Colonic mucosa (tissue), 4 donors: Measurements from ENCODE around the gene F2RL3. TPM values are rescaled to one million over a fixed set of nuclear protein-coding genes. Genes with fewer than 3 reads are reported as not detected.

Experiments used
- DNase-seq: peaks from one replicate; pipeline ENCODE4 v3.0.0-alpha.2; 2020
- H3K27ac ChIP-seq: fragments of 200-600 bp; one replicate; pipeline ENCODE4 v1.8.0; 2021
- H3K27me3 ChIP-seq: fragments of 200-600 bp; one replicate; pipeline ENCODE4 v1.8.0; 2021
- H3K36me3 ChIP-seq: fragments of 200-600 bp; one replicate; pipeline ENCODE4 v1.8.0; 2021
- H3K4me1 ChIP-seq: fragments of 200-600 bp; one replicate; pipeline ENCODE4 v1.8.0; 2021; ENCODE audit warnings: mild to moderate bottlenecking
- H3K4me3 ChIP-seq: fragments of 200-600 bp; one replicate; pipeline ENCODE4 v1.8.0; 2021
- H3K9ac ChIP-seq, 2 donors: one replicate each; pipeline ENCODE4 v1.7.0; 2013; ENCODE audit warnings: control low read depth in 2 of 2, low read depth in 2 of 2, low read length in 2 of 2
- H3K9me3 ChIP-seq: fragments of 200-600 bp; one replicate; pipeline ENCODE4 v1.8.0; 2021
- intact Hi-C: fragments of 100-400 bp; cut with DNase I; formaldehyde crosslinking; loops from one replicate; pipeline ENCODE4 v1.14.1; 2022
- total RNA-seq, 2 donors: library from RNA; stranded (reverse); fragmentation: NEBNext Ultra II Directional in 1 of 2; extraction: Animal tissue kit (Norgen Biotek cat#: 25700) in 1 of 2; gene quantifications; one replicate each; pipeline ENCODE4 v1.2.1, GENCODE V29; 2021
- TF ChIP-seq, protein P1 (sequence below): fragments of 200-600 bp; IDR thresholded peaks from one replicate; pipeline ENCODE4 v1.8.0; 2022; ENCODE audit warnings: antibody characterized with exemption, mild to moderate bottlenecking
- donor health status: healthy.
- donor health status: DM: no; HTN: no; CAD: no.
- donor health status: DM: no; HTN: no; CAD: no.

F2RL3 gene
- under 1 TPM; 0.84 to 0.98 TPM for total RNA-seq

DNA sequence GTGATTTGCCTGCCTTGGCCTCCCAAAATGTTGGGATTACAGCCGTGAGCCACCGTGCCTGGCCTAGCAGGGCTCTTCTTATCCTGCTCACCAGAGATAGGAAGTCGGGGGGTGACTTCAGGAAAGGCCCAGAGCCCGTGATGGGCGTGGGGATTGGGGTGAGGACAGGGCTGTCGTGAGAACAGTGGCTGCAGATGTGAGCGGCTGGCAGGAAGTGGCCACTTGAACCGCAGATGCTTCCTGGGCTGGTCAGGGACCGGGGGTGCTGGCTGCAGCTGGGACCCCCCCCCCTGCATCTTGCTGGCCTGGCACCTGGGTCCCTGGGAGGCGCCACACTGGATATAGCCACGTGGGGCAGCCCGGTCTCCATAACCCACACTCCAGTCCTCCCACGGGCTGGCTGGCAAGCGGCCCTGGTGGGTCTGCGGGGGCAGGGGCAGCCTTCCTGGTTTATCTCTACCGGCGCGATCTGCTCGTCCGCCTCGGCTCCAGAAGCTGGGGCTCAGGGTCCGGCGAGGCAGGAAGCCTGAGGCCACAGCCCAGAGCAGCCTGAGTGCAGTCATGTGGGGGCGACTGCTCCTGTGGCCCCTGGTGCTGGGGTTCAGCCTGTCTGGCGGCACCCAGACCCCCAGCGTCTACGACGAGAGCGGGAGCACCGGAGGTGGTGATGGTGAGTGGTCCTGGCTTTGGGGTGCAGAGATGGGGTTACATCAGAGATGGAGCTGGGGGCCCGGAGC, at the start of gene F2RL3:
Gene F2RL3 (plus strand): TSS at position 371 of the 737 bp plus-strand sequence. CDS start 191 bp downstream, at position 562.
- DNase-seq = peak; percentile 56
- Histone ChIP-seq H3K4me1 (no peaks in the 10 kb centered on the region), H3K27ac (peak within 1 kb of the TSS; percentile 27), H3K36me3 (no peaks in the 10 kb centered on the region), H3K4me3 (peak within 1 kb of the TSS; percentile 2), H3K9ac (peak within 1 kb of the TSS; percentile 2 to 50), H3K9me3 (no peaks in the 10 kb centered on the region), H3K27me3 (no peaks in the 10 kb centered on the region)
- TF ChIP-seq, protein P1, sequence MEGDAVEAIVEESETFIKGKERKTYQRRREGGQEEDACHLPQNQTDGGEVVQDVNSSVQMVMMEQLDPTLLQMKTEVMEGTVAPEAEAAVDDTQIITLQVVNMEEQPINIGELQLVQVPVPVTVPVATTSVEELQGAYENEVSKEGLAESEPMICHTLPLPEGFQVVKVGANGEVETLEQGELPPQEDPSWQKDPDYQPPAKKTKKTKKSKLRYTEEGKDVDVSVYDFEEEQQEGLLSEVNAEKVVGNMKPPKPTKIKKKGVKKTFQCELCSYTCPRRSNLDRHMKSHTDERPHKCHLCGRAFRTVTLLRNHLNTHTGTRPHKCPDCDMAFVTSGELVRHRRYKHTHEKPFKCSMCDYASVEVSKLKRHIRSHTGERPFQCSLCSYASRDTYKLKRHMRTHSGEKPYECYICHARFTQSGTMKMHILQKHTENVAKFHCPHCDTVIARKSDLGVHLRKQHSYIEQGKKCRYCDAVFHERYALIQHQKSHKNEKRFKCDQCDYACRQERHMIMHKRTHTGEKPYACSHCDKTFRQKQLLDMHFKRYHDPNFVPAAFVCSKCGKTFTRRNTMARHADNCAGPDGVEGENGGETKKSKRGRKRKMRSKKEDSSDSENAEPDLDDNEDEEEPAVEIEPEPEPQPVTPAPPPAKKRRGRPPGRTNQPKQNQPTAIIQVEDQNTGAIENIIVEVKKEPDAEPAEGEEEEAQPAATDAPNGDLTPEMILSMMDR = no peak
- intact Hi-C loops = no loop called here

DNA sequence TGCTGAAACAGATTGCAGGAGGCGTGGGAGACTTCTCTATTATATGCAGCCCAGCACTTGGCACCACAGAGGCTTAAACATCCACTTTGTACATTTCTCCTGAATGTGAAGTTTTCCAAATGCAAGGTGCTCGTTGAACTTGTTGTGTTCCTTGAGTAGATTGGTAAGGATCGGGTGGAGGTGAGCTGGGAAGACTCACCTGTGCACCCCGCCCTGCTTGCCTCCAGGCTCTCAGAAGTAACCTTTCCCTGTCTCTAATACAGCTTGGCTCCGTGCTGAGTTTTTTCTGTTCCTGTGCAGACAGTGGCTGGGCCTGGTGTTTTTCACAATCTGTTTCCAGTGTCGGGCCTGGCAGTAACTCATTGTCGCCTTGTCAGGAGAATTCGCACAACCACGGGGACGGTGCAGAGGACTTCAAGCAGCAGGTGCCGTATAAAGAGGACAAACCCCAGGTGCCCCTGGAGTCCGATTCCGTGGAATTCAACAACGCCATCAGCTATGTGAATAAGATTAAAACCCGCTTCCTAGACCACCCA, 47.3 kb upstream of the F2RL3 start:
- H3K27ac ChIP-seq = no peak overlapping the region
- H3K4me1 ChIP-seq = no peaks in the 10 kb centered on the region
- H3K9ac ChIP-seq = no peak overlapping the region
- no peak overlapping the region for H3K4me3 ChIP-seq
- no peaks in the 10 kb centered on the region for H3K36me3 ChIP-seq
- DNase-seq = no peak
- H3K9me3 ChIP-seq = no peaks in the 10 kb centered on the region
- H3K27me3 ChIP-seq = no peaks in the 10 kb centered on the region
- intact Hi-C loops = no loop called here
- TF ChIP-seq, protein P1 = no peak

DNA sequence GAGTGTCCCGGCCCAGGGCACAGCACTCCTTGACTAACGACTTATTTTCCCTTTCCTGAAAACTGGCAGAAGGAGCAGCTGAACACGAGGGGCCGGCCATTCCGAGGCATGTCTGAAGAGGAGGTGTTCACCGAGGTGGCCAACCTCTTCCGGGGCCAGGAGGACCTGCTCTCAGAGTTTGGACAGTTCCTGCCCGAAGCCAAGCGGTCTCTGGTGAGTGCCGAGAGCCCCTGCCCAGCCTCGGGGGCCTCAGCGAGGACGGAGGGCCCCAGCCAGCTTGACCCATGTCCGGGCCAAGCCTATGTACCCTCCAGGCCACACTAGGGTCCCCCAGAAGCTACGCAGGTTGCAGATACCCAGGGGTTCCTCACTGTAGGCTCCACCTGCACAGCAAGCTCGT, 41.9 kb upstream of the F2RL3 start:
- no peaks in the 10 kb centered on the region for H3K9me3 ChIP-seq
- DNase-seq = no peak
- peaks cover 3% of the 10 kb centered on the region for H3K36me3 ChIP-seq
- H3K27me3 ChIP-seq = no peaks in the 10 kb centered on the region
- H3K9ac ChIP-seq = no peak overlapping the region
- no peak overlapping the region for H3K27ac ChIP-seq
- peaks cover 6% of the 10 kb centered on the region for H3K4me1 ChIP-seq
- H3K4me3 ChIP-seq = no peak overlapping the region
- TF ChIP-seq, protein P1 = no peak
- intact Hi-C loops = no loop called here

DNA sequence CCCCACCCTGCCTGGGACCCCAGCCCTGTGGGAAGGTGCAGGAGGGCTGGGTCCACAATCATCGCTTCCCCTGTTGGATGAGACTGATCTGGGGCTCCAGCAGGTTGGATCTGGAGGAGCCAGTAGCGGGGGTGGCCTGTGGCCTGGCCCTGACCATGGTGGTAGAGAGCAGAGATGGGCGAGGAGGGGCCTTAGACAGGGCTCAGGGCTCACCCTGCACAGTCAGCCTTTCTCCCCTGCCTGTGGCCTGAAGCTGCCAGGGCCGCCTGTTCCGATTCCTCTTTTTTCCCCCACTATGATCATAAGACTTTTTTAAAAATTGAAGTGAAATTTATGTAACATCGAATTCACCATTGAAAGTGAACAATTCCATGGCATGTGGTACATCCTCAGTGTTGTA, 41.4 kb upstream of the F2RL3 start:
- no peaks in the 10 kb centered on the region for H3K27me3 ChIP-seq
- H3K9ac ChIP-seq = no peak overlapping the region
- no peak overlapping the region for H3K27ac ChIP-seq
- TF ChIP-seq, protein P1 = no peak
- intact Hi-C loops = no loop called here
- peaks cover 6% of the 10 kb centered on the region for H3K36me3 ChIP-seq
- no peak overlapping the region for H3K4me3 ChIP-seq
- DNase-seq = no peak
- H3K4me1 ChIP-seq = peaks cover 6% of the 10 kb centered on the region
- no peaks in the 10 kb centered on the region for H3K9me3 ChIP-seq

DNA sequence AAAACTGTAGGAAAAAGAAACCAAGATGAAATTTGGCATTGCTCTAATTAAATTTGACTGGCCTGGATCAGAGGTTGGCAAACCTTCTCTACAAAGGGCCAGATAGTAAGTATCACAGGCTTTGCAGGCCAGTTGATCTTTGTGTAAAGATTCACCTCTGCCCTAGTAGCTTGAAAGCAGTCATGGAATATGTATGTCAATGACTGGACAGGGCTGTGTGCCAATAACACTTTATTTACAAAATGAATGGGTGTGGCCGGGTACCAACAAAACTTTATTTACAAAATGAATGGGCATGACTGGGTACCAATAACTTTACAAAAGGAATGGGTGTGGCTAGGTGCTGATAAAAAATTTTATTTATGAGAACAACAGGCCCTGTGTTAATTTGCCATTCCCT, 39.6 kb upstream of the F2RL3 start:
- H3K27ac ChIP-seq = peak overlapping the region; percentile 7
- H3K9ac ChIP-seq = no peak overlapping the region
- H3K27me3 ChIP-seq = no peaks in the 10 kb centered on the region
- H3K36me3 ChIP-seq = peaks cover 6% of the 10 kb centered on the region
- no peaks in the 10 kb centered on the region for H3K9me3 ChIP-seq
- peaks cover 6% of the 10 kb centered on the region for H3K4me1 ChIP-seq
- TF ChIP-seq, protein P1 = no peak
- DNase-seq = peak; percentile 27
- no peak overlapping the region for H3K4me3 ChIP-seq
- intact Hi-C loops = no loop called here
